BE2C (cell line): ENCODE measurements around the gene PKD2L2.
A peak's percentile ranks its signal among the peaks of the same experiment; 100 is the strongest.

Experiments used
- DNase-seq: peaks from one replicate; pipeline ENCODE4 v3.0.0-alpha.2; 2020
- H3K27me3 ChIP-seq: fragments of 250-450 bp; sonication (Bioruptor Pico); 2 replicates; pipeline ENCODE4 v1.5.1; 2020; ENCODE audit warnings: mild to moderate bottlenecking
- H3K36me3 ChIP-seq: fragments of 250-450 bp; sonication (Bioruptor Pico); 2 replicates; pipeline ENCODE4 v1.5.1; 2020; ENCODE audit warnings: mild to moderate bottlenecking
- H3K4me1 ChIP-seq: fragments of 250-450 bp; sonication (Bioruptor Pico); 2 replicates; pipeline ENCODE4 v1.5.1; 2020
- H3K4me3 ChIP-seq: 2 replicates; pipeline ENCODE4 v1.5.1; 2011; ENCODE audit warnings: low read depth, low read length
- H3K9me3 ChIP-seq: fragments of 250-450 bp; sonication (Bioruptor Pico); 2 replicates; pipeline ENCODE4 v1.5.1; 2020
- TF ChIP-seq, protein P1 (sequence below): IDR thresholded peaks from 2 replicates; pipeline ENCODE4 v1.5.1; 2012; ENCODE audit warnings: mild to moderate bottlenecking, low read depth, low read length

Gene PKD2L2

DNA sequence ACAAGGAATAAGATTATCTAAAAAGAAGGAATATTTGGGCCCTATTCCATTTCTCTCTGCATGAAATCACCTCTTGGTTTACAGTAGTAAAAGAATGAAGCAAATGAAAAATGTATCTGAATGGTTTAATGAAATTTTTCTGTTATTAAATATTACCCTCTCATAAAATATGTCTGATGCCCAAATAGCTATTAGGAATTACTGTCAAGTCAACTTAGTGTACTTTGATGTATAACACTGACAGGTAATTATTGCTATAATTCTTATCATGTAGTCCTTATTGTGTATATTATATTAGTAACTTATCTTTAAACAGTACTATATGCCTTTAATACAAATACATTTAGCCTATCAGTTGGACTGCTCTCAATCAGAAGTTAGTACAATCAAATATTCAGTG, 13.2 kb upstream of the PKD2L2 start:
- no peak for DNase-seq
- TF ChIP-seq, protein P1, sequence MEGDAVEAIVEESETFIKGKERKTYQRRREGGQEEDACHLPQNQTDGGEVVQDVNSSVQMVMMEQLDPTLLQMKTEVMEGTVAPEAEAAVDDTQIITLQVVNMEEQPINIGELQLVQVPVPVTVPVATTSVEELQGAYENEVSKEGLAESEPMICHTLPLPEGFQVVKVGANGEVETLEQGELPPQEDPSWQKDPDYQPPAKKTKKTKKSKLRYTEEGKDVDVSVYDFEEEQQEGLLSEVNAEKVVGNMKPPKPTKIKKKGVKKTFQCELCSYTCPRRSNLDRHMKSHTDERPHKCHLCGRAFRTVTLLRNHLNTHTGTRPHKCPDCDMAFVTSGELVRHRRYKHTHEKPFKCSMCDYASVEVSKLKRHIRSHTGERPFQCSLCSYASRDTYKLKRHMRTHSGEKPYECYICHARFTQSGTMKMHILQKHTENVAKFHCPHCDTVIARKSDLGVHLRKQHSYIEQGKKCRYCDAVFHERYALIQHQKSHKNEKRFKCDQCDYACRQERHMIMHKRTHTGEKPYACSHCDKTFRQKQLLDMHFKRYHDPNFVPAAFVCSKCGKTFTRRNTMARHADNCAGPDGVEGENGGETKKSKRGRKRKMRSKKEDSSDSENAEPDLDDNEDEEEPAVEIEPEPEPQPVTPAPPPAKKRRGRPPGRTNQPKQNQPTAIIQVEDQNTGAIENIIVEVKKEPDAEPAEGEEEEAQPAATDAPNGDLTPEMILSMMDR, result no peak
- Histone ChIP-seq H3K9me3 (no peaks in the 10 kb centered on the region), H3K27me3 (peaks cover 3% of the 10 kb centered on the region), H3K4me3 (no peak overlapping the region), H3K4me1 (no peaks in the 10 kb centered on the region), H3K36me3 (no peaks in the 10 kb centered on the region; the same call in 1 of the 2 replicates)

DNA sequence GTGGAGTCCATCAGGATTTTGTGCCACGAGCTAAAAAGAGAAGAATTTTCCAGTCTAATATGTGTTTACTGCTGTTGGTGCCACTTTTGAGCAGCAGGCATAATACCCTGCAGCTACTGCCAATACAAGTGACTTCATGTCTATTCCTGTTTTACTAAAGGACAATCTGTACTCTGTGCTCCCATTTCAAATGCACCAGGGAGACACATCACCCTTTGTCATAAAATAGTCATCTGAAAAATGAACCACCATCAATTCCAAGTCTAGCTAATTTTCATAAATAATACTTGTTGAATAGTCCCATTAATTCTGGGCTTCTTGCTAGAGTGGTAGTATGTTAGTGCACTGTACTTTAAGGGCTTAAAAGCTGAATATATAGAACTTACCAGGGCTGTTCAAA, 8.9 kb upstream of the PKD2L2 start:
- H3K4me1 ChIP-seq, result no peaks in the 10 kb centered on the region
- no peaks in the 10 kb centered on the region for H3K9me3 ChIP-seq

DNA sequence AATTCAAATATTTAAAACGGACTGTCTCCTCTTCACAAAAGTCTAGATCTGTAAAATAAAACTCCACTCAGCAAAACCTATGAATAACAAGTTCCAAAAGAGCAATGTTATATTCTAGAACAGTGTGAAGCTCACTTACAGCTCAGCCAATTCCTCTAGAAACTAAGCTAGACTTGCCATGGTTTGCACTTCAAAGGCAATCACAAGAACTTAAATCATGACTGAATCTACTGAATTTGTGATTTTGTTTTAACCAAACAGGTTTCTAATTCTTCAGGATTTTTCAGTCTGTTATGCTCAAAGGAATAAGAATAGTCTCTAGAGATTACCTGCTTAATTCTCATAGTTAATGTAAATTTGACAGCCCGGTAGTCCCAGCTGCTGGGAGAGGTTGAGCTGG, 1.4 kb upstream of the PKD2L2 start:
- Histone ChIP-seq H3K27me3 (no peaks in the 10 kb centered on the region), H3K9me3 (no peaks in the 10 kb centered on the region), H3K36me3 (no peaks in the 10 kb centered on the region), H3K4me3 (peak overlapping the region; percentile 64), H3K4me1 (no peaks in the 10 kb centered on the region)
- no peak for DNase-seq
- TF ChIP-seq, protein P1, result no peak

More for the DNA sequence above, 8.9 kb upstream of the PKD2L2 start:
- no peak for DNase-seq
- H3K36me3 ChIP-seq, result no peaks in the 10 kb centered on the region
- no peak overlapping the region for H3K4me3 ChIP-seq
- TF ChIP-seq, protein P1, result no peak
- H3K27me3 ChIP-seq, result no peaks in the 10 kb centered on the region; the same call in 1 of the 2 replicates

DNA sequence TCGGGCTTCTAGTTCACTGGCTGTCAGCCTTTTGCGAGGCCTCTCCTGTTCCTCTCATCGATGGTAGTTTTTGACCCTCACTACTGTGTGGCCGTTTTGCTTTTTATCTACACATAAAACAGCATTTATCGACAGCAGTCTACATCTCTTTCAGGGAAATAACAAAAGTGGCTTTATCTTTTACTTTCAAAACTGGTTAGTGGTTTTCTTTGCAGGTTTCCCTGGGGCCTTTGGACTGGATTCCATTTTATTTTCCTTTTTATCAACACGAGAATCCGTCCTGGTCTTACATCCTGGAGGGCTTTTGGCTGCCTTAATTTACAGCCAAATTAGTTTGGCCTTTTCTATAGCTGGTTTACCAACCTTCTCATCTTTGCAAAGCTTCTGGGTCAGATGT, 793 bp upstream of the PKD2L2 start:
- H3K27me3 ChIP-seq, result no peaks in the 10 kb centered on the region
- H3K4me1 ChIP-seq, result no peaks in the 10 kb centered on the region
- H3K4me3 ChIP-seq, result peak overlapping the region; percentile 64
- no peaks in the 10 kb centered on the region for H3K36me3 ChIP-seq
- no peaks in the 10 kb centered on the region for H3K9me3 ChIP-seq
- no peak for DNase-seq
- TF ChIP-seq, protein P1, result no peak

DNA sequence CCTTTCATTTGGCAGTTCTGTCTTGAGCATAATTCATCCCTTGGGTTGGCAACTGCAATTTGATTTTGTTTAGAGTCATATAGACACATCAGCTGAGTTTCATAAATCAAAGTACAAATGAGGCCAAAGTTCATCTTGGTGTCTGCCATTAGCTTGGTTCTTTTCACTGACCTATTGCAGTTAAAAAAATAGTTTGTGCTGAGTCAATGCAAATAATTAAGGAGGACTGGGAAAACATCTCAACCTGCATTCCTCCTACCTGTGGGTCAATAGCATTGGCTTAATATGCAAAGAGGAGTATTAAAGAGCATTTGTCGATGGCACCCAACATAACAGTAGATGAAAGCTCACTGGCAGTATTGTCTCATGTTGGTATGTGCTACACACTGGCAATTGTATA, 1.6 kb downstream of the PKD2L2 start:
- Histone ChIP-seq H3K36me3 (no peaks in the 10 kb centered on the region), H3K9me3 (no peaks in the 10 kb centered on the region), H3K4me3 (no peak overlapping the region), H3K27me3 (no peaks in the 10 kb centered on the region), H3K4me1 (no peaks in the 10 kb centered on the region)
- TF ChIP-seq, protein P1, result no peak
- no peak for DNase-seq

DNA sequence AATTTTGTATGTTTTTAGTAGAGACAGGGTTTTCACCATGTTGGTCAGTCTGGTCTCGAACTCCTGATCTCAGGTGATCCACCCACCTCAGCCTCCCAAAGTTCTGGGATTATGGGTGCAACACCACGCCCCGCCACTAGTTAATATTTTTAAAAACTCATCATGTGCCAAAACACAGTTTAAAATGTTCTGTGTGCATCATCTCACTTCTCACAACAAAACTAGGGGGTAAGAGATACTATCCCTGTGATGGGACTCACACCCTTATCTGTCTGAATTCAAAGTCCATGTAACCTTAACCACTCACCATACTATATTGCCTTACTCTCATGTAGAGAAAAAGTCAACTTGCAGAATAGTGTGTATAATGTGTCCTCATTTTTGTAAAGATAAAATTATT, 2.6 kb downstream of the PKD2L2 start:
- no peak overlapping the region for H3K4me3 ChIP-seq
- TF ChIP-seq, protein P1, result peak; percentile 22; the same call in 1 of the 2 replicates
- no peaks in the 10 kb centered on the region for H3K27me3 ChIP-seq
- H3K4me1 ChIP-seq, result no peaks in the 10 kb centered on the region
- no peaks in the 10 kb centered on the region for H3K36me3 ChIP-seq
- no peak for DNase-seq
- H3K9me3 ChIP-seq, result no peaks in the 10 kb centered on the region
